Skeletal muscle satellite cell (primary cell): ENCODE data around the gene AFAP1.
A peak's percentile ranks its signal among the peaks of the same experiment; 100 is the strongest.

Experiments
- H3K27me3 ChIP-seq: 2 replicates; pipeline ENCODE4 v1.7.0; 2013; ENCODE audit warnings: low read length; ENCODE audit not compliant: control insufficient read depth, insufficient read depth
- H3K36me3 ChIP-seq: 2 replicates; pipeline ENCODE4 v1.7.0; 2013; ENCODE audit warnings: mild to moderate bottlenecking, control low read depth, low read length; ENCODE audit not compliant: insufficient read depth
- H3K4me1 ChIP-seq: 2 replicates; pipeline ENCODE4 v1.7.0; 2013; ENCODE audit warnings: low read length; ENCODE audit not compliant: control insufficient read depth, insufficient read depth
- H3K4me2 ChIP-seq: 2 replicates; pipeline ENCODE4 v1.7.0; 2013; ENCODE audit warnings: mild to moderate bottlenecking, low read length
- H3K4me3 ChIP-seq: 2 replicates; pipeline ENCODE4 v1.7.0; 2013; ENCODE audit warnings: low read length
- H3K9ac ChIP-seq: 2 replicates; pipeline ENCODE4 v1.7.0; 2013; ENCODE audit warnings: mild to moderate bottlenecking, low read depth, low read length, moderate library complexity
- H3K9me3 ChIP-seq: replicated peaks from 2 replicates; pipeline ENCODE4 v1.7.0; 2013; ENCODE audit warnings: mild to moderate bottlenecking, control low read depth, low read length

The AFAP1 gene

DNA sequence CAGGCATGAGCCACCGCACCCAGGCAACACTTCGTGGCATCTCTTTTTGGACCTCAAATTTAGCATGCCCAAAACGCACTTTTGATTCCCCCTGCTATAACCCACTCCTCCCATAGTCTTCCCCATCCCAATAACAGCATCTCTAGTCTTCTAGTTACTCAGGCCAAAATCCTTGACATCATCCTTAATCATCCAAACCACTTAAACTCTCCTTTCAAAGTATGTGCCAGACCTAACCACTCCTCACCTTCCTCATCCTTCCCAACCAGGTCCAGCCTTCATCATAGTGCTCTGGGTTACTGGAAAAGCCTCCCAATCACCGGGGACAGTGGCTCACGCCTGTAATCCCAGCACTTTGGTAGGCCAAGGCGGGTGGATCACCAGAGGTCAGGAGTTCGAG is 41.9 kb downstream of the AFAP1 start:
- Histone ChIP-seq H3K9me3 (no peaks in the 10 kb centered on the region), H3K27me3 (no peaks in the 10 kb centered on the region), H3K4me1 (peaks cover 20% of the 10 kb centered on the region), H3K36me3 (peaks cover 16% of the 10 kb centered on the region), H3K4me3 (no peak overlapping the region), H3K9ac (no peak overlapping the region), H3K4me2 (no peak overlapping the region)

- no peak overlapping the region for H3K9ac ChIP-seq
- no peak overlapping the region for H3K4me2 ChIP-seq
- no peak overlapping the region for H3K4me3 ChIP-seq
Measured at GRCh38 chr4:7894677-7895181, 44.9 kb downstream of the AFAP1 start.

GRCh38 chr4:7894098-7894676 is 45.5 kb downstream of the AFAP1 start:
- Histone ChIP-seq H3K4me2 (no peak overlapping the region), H3K4me3 (no peak overlapping the region), H3K27me3 (no peaks in the 10 kb centered on the region), H3K36me3 (peaks cover 13% of the 10 kb centered on the region), H3K9me3 (no peaks in the 10 kb centered on the region), H3K9ac (no peak overlapping the region), H3K4me1 (peaks cover 36% of the 10 kb centered on the region)

More at GRCh38 chr4:7894677-7895181, 44.9 kb downstream of the AFAP1 start:
- Histone ChIP-seq H3K9me3 (no peaks in the 10 kb centered on the region), H3K27me3 (no peaks in the 10 kb centered on the region), H3K36me3 (peaks cover 13% of the 10 kb centered on the region), H3K4me1 (peaks cover 34% of the 10 kb centered on the region)

DNA sequence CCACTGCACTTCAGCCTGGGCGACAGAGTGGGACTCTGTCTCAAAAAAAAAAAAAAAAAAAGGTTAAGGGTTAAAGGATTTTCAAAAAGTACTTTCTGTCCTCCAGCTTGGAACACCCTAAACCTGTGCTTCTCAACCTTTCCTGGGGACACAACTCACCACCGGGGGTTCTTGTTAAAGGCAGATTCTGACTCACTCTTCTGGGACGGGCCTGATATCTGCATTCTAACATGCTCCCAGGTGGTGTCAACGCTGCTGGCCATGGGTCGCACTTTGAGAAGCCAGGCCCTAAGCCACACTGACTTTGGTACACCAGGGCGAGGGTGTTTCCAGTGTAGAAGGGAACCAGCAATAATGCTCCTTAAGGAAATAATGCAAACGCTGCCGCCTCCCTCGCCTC is 46.1 kb downstream of the AFAP1 start:
- Histone ChIP-seq H3K9ac (no peak overlapping the region), H3K36me3 (peaks cover 13% of the 10 kb centered on the region), H3K4me2 (no peak overlapping the region), H3K4me3 (no peak overlapping the region), H3K4me1 (peaks cover 36% of the 10 kb centered on the region), H3K9me3 (no peaks in the 10 kb centered on the region), H3K27me3 (no peaks in the 10 kb centered on the region)

DNA sequence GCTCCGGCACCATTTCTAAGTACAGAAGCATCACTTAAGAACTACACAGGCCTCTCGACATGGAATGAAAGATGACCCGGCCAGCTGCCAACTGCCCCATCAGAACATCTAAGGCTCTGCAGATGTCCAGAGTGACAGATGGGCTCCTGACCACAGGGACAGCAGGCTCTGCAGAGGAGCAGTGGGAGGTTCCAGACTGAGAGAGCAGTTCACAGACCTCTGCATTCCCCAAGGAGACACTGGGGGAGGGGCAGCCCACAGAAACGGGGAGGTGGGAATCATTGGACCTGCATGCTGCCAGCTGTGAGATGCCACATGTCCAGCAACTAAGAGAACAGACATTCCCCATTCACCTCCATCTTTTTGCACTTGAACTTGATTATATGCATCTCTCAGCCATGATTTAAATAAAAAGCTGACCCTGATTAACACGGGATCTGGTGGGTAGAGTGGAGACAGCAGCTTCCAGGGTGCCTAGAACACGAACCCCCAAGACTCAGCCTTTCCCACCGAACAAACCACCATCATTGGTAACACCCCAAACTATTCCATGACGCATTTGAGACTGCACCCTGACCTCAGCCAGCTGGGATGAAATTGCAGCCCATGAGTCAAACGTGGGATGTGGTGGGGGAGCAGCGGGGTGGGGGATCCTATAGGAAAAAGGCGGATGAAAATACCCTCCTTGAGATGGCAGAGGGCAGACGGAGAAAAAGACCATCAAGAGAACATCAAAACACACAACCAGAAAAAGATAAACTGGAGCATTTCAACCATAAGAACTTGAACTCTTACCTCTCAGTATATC is 47.2 kb downstream of the AFAP1 start:
- peaks cover 36% of the 10 kb centered on the region for H3K4me1 ChIP-seq
- H3K9me3 ChIP-seq, result no peaks in the 10 kb centered on the region
- peaks cover 13% of the 10 kb centered on the region for H3K36me3 ChIP-seq
- no peaks in the 10 kb centered on the region for H3K27me3 ChIP-seq
- H3K9ac ChIP-seq, result peak overlapping the region; percentile 57
- H3K4me2 ChIP-seq, result peak overlapping the region; percentile 66
- H3K4me3 ChIP-seq, result peak overlapping the region; percentile 26

DNA sequence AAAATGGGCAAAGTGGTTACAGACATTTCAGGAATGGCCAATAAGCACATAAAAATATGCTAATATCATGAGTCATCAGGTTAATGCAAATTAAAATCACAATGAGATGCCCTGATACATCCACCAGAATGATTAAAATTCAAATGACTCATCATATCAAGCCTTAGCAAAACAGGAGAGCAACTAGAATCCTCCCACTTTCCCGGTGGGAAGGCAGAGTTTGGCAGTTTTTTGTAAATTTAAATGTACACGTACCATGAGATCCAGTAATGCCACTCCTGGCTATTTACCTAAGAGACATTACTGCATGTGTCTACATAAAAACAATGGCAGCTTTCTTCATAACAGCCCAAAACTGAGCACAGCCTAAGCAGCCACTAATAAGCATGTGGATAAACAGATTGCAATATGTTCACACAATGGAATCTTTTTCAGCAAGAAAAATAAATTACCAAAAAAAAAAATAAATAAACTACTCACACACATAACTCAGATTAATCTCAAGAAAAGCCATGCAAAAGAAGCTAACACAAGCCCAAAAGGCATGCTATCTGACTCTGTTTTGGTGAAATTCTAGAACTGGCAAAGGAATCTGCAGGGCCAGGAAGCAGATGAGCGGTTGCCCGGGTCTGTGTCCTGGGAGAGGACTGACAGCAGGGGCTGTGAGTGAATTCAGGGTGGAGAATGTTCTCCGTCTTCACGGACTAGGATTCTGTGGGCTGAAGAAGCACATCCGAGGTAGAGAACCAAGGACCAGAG is 48.8 kb downstream of the AFAP1 start:
- Histone ChIP-seq H3K4me3 (peak overlapping the region; percentile 11), H3K4me1 (peaks cover 51% of the 10 kb centered on the region), H3K36me3 (peaks cover 13% of the 10 kb centered on the region), H3K27me3 (no peaks in the 10 kb centered on the region), H3K9ac (peak overlapping the region; percentile 57), H3K9me3 (no peaks in the 10 kb centered on the region), H3K4me2 (peak overlapping the region; percentile 66)

DNA sequence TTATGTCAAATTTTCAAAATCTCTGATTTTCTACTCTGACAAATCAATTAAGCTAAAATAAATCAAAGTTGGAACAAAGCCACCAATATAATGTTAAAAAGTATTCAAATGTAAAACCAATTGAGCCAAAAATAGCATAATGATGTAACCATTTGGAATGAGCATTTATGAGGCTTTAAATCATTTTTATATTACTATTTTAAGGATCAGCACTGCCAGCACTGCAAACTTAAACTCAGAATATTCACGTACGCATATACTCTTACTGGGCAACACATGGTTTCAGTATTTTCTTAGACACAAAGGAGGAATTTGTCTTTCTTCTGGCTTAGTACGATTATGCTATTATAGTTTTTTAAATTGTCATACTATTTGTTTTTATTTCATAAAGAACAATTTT is 52.2 kb downstream of the AFAP1 start:
- peaks cover 45% of the 10 kb centered on the region for H3K4me1 ChIP-seq

DNA sequence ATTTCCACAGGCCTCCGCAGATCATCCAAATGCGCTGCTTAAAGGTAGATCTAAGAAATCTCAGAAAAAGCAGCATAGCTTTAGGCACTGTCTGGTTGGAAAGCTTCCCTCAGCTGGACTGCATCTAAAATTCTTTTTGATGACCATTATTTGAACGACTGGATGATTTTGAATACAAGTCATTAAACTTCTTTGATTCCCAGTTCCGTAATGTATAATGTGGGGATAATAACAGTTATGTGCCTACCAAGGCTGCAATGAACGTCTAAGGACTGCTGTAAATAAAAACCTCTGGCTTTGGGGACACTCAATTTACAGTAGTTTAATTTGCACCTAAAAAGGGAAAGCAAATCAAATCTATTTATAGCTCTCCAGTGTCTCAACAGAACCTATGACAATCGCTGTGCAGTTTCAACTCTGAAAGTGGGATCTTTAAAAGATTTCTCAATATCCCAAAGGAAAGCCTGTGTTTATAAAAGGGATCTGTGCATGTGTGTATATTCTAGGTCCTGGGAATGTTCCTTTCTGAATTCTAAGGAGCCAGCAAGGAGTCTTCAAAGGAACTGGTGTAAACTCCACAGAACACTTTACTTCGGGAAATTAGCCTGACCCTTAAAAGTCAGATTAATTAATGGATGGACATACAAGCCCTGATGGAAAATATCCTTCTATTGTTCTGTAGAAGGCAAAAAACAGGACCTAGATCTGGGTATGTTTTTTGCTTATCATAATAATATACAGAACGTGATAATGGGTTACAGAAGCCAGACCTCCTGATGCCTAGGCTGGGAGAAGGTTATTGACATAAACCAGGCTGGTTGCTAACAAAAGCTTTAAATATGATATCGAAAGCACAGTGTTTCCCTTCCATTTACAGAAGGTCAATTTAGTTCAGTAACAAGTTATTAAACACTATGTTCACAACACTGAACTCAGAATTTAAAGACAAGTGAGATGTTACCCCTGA is 53.4 kb downstream of the AFAP1 start:
- H3K4me2 ChIP-seq, result no peak overlapping the region
- H3K27me3 ChIP-seq, result no peaks in the 10 kb centered on the region
- H3K9ac ChIP-seq, result no peak overlapping the region
- no peak overlapping the region for H3K4me3 ChIP-seq
- peaks cover 4% of the 10 kb centered on the region for H3K36me3 ChIP-seq
- peaks cover 34% of the 10 kb centered on the region for H3K4me1 ChIP-seq
- H3K9me3 ChIP-seq, result no peaks in the 10 kb centered on the region

More for the DNA sequence above, 52.2 kb downstream of the AFAP1 start:
- Histone ChIP-seq H3K4me2 (no peak overlapping the region), H3K9me3 (no peaks in the 10 kb centered on the region), H3K9ac (no peak overlapping the region), H3K27me3 (no peaks in the 10 kb centered on the region), H3K36me3 (peaks cover 4% of the 10 kb centered on the region), H3K4me3 (no peak overlapping the region)

DNA sequence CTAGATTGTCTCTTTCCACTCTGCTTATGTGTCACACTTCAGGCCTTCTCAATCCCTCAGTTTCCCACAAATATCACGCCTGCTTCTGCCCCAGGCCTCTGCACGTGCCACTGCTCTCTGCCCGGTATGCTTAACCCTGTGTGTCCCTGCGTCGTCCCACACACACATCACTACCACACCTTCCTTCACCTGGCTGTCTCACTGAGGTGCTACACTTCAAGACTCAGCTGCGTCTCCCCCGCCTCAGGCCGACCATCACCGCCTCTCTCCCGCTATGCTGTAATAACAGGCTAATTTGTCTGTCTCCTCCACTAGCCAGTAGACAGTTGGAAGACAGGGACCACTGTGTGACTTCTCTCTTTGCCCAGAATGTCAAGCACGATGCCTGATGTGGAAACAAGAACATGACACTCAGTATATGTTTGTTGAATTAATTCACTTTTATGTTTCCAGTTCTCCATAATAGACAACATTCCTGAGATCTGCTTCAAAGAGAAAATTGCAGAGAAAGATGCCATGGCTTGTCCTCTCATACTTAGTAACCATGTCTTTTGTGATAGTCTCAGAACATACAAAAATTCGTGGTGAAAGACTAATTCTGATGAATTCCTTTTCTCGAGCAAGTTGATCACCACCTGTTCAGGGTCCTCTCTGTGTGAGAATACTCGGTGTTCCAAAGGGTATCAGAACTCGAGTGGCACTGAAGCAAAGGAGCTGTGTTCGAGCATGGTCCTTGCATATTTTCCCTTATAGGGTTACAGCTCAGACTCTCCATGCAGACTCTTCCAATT is 54.2 kb downstream of the AFAP1 start:
- Histone ChIP-seq H3K9me3 (no peaks in the 10 kb centered on the region), H3K4me2 (no peak overlapping the region), H3K4me1 (peaks cover 29% of the 10 kb centered on the region), H3K9ac (no peak overlapping the region), H3K4me3 (no peak overlapping the region), H3K27me3 (no peaks in the 10 kb centered on the region), H3K36me3 (peaks cover 4% of the 10 kb centered on the region)

- Histone ChIP-seq H3K4me1 (peaks cover 44% of the 10 kb centered on the region), H3K36me3 (peaks cover 4% of the 10 kb centered on the region), H3K4me2 (no peak overlapping the region), H3K9me3 (no peaks in the 10 kb centered on the region), H3K4me3 (no peak overlapping the region), H3K9ac (no peak overlapping the region), H3K27me3 (no peaks in the 10 kb centered on the region)
Measured at GRCh38 chr4:7880683-7881082, 59.0 kb downstream of the AFAP1 start.
